ENCODE data around the gene DPM3. TPM values are rescaled to one million over a fixed set of nuclear protein-coding genes. Genes with fewer than 3 reads are reported as not detected.

DPM3 gene
- total and polyA plus RNA-seq, 2 of the 4 experiments (the other 2 are of a cell fraction) = 29.0 to 129 TPM

DNA sequence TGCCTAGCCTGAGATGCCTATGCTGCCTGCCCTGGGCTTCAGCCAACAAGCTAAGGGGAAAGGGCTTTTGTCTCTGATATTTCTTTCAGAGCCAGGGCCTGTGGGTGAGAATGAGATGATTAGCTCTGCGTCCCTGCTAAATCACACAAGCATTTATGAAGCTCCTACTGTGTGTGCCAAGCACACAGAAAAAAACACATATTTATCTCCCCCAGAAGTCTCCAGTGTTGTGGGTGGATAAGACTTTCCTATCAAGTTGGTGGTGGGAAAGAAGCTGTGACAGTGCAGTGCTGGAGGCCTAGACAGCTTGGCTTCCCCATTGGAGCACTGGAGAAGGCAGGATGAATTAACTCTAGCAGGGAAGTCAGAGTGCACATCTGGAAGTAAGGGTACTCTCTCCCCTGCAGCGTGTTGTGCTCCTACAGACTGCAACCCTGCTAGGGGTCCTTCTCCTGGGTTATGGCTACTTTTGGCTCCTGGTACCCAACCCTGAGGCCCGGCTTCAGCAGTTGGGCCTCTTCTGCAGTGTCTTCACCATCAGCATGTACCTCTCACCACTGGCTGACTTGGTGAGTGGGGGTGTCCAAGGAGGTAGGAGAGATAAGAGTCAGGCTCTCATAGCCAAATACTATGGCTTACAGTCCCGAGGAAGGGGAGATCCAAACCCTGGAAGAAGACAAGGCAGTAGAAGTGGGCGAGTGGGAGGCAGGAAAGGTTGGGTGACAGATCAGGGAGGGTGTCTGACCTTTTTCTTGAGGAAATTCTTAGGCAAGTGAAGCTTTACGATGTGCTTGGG is 3.0 kb downstream of the DPM3 start:
- Histone ChIP-seq H3K14ac (replicated peaks; ENCODE audit: low read depth, low read length) (no peak overlapping the region), H2BK15ac (ENCODE audit: low read depth, low read length) (no peak overlapping the region), H3K9me1 (ENCODE audit: insufficient read depth, low read length) (peaks cover 20% of the 10 kb centered on the region; the same call in 1 of the 2 replicates), H2BK5ac (ENCODE audit: low read depth, low read length, poor library complexity, severe bottlenecking) (no peak overlapping the region), H2AFZ (replicated peaks; ENCODE audit: low read length, poor library complexity) (no peak overlapping the region), H2BK20ac (ENCODE audit: low read depth, low read length) (no peak overlapping the region), H2AK9ac (replicated peaks; ENCODE audit: low read depth, low read length, poor library complexity) (no peak overlapping the region), H3K56ac (ENCODE audit: extremely low read depth, insufficient read depth, low read length) (no peak overlapping the region), H3K9ac (ENCODE audit: low read depth, low read length) (peak overlapping the region; percentile 21; the same call in 1 of the 2 replicates), H3K79me1 (ENCODE audit: low read depth in 1 of 2, low read length in 2 of 2) (peaks cover 23 to 44% of the 10 kb centered on the region in 2 experiments), H3K4me1 (ENCODE audit: control insufficient read depth, insufficient read depth, low read length) (peaks cover 8% of the 10 kb centered on the region; the same call in 1 of the 2 replicates), H3K9me3 (ENCODE audit: control insufficient read depth, insufficient read depth, low read length) (no peaks in the 10 kb centered on the region), H3K23ac (ENCODE audit: low read depth, low read length) (no peak overlapping the region), H4K20me1 (ENCODE audit: insufficient read depth, low read length) (no peaks in the 10 kb centered on the region), H3K36me3 (ENCODE audit: control insufficient read depth, insufficient read depth, low read length) (peaks cover 7% of the 10 kb centered on the region), H3K27ac (ENCODE audit: insufficient read depth, low read length) (no peak overlapping the region; the same call in 1 of the 2 replicates), H3K4ac (ENCODE audit: low read depth, low read length) (no peak overlapping the region), H4K91ac (ENCODE audit: insufficient read depth, low read depth, low read length) (no peak overlapping the region), H4K8ac (ENCODE audit: low read depth in 2 of 2, low read length in 2 of 2) (peak overlapping the region in 1 of 2 experiments; percentile 45; a peak in 2 of 4 replicates), H3K4me2 (ENCODE audit: low read depth, low read length) (peak overlapping the region; percentile 66; the same call in 1 of the 2 replicates), H2BK120ac (ENCODE audit: low read depth, low read length) (no peak overlapping the region), H3K27me3 (ENCODE audit: control insufficient read depth, insufficient read depth, low read length) (peaks cover 2% of the 10 kb centered on the region; the same call in 1 of the 2 replicates), H3K4me3 (ENCODE audit: insufficient read depth, low read depth, low read length) (peak overlapping the region; percentile 5; the same call in 1 of the 2 replicates), H3K18ac (ENCODE audit: low read depth, low read length) (no peak overlapping the region), H2AK5ac (ENCODE audit: low read depth, low read length) (no peak overlapping the region), H4K5ac (ENCODE audit: low read depth, low read length) (0 out of 2 replicates have a peak overlapping the region, but pooled peaks have one; percentile 20)
- dilution Hi-C loops (cut with HindIII; ENCODE audit: low sequenced_read_pairs, unreplicated experiment) = no loop called here
- WGBS, 2 experiments (ENCODE audit: extremely low coverage in 2 of 2, insufficient read length in 1 of 2) = no CpG with 5 or more reads among the region's 6 CpGs
- ATAC-seq (ENCODE audit: low read depth) (no peak), DNase-seq (no peak)
- TF ChIP-seq RCOR1 (IDR thresholded peaks at IDR 0.05; ENCODE audit: insufficient replicate concordance, low read length) = no peak
- no peak for TF ChIP-seq RFX5 (IDR thresholded peaks at IDR 0.05; ENCODE audit: low read depth, low read length)
- no peak for TF ChIP-seq MAZ (IDR thresholded peaks at IDR 0.05; ENCODE audit: borderline replicate concordance, low read depth, low read length)
- CTCF ChIA-PET = interaction anchor here (0.6 to 1.1 kb wide), 3 partner anchors 17 to 52 kb away, joined by 3 to 5 read pairs (median 4); no protein-coding TSS in a partner anchor
- POLR2A ChIA-PET (ENCODE audit: unreplicated experiment) = interaction anchor here (0.6 to 0.7 kb wide), 2 partner anchors 7 to 135 kb away, joined by 3 to 10 read pairs; partner anchors contain the start of gene CLK2
- in situ Hi-C loops (cut with MboI; ENCODE audit: low sequenced_read_pairs) = no loop called here
- intact Hi-C loops (cut with micrococcal nuclease) = no loop called here
- BruUV-seq (replicated peaks) = no TSS peak
